Spleen (tissue), 11 donors: ENCODE results near the gene ZRSR2. TPM values are rescaled to one million over a fixed set of nuclear protein-coding genes. Genes with fewer than 3 reads are reported as not detected.

ENCODE experiments used
- DNase-seq: peaks from one replicate; pipeline ENCODE4 v3.0.0-alpha.2; 2020
- H3K27ac ChIP-seq, 8 donors: fragments of 200-600 bp; sonication (generic) in 7 of 8; 1 replicate in 4 of 8; 2 replicates in 4 of 8; pipeline versions ENCODE4 v1.5.0 to v1.8.0; 2016 to 2021; ENCODE audit warnings: inconsistent platforms in 4 of 8, mild to moderate bottlenecking in 4 of 8, moderate library complexity in 1 of 8
- H3K27me3 ChIP-seq, 7 donors: fragments of 200-600 bp; sonication (generic) in 6 of 7; replicated peaks in 1 of 7; 1 replicate in 4 of 7; 2 replicates in 3 of 7; pipeline versions ENCODE4 v1.5.0 to v1.8.0; 2016 to 2021; ENCODE audit warnings: inconsistent platforms in 3 of 7, mild to moderate bottlenecking in 1 of 7
- H3K36me3 ChIP-seq, 6 donors: fragments of 200-600 bp; sonication (generic) in 5 of 6; 1 replicate in 4 of 6; 2 replicates in 2 of 6; pipeline versions ENCODE4 v1.5.0 to v1.8.0; 2016 to 2021; ENCODE audit warnings: inconsistent platforms in 2 of 6
- H3K4me1 ChIP-seq, 6 donors: fragments of 200-600 bp; sonication (generic) in 5 of 6; 1 replicate in 3 of 6; 2 replicates in 3 of 6; pipeline versions ENCODE4 v1.5.0 to v1.8.0; 2016 to 2021; ENCODE audit warnings: inconsistent platforms in 3 of 6
- H3K4me3 ChIP-seq, 8 donors: fragments of 200-600 bp; sonication (generic) in 7 of 8; 1 replicate in 4 of 8; 2 replicates in 4 of 8; pipeline versions ENCODE4 v1.5.0 to v1.8.0; 2016 to 2021; ENCODE audit warnings: inconsistent platforms in 4 of 8, mild to moderate bottlenecking in 4 of 8, moderate library complexity in 2 of 8
- H3K9me3 ChIP-seq, 8 donors: fragments of 200-600 bp; sonication (generic) in 7 of 8; 1 replicate in 4 of 8; 2 replicates in 4 of 8; pipeline versions ENCODE4 v1.5.0 to v1.8.0; 2016 to 2021; ENCODE audit warnings: inconsistent platforms in 4 of 8
- POLR2A ChIP-seq, 3 donors: fragments of 450-650 bp; IDR thresholded peaks; one replicate each; pipeline ENCODE4 v1.5.1; 2017; ENCODE audit warnings: antibody characterized with exemption in 3 of 3, mild to moderate bottlenecking in 1 of 3
- POLR2AphosphoS5 ChIP-seq, 3 donors: sonication (generic); formaldehyde crosslinking; IDR thresholded peaks; one replicate each; pipeline ENCODE4 v1.5.1; 2017; ENCODE audit warnings: antibody characterized with exemption in 3 of 3
- WGBS, 5 donors: extraction: QIAGEN DNeasy Blood & Tissue Kit in 3 of 5; methylation state at CpG; one replicate each; pipeline versions ENCODE4 v1.1.5 to v1.1.7; 2013 to 2018; 5-methylcytosine and 5-hydroxymethylcytosine counted together
- intact Hi-C: fragments of 100-400 bp; cut with DNase I; formaldehyde crosslinking; loops from one replicate; pipeline ENCODE4 v1.15.0; 2023; ENCODE audit warnings: low total_unique reads
- polyA plus RNA-seq, 3 donors: library from polyadenylated mRNA; stranded (reverse); fragments of 200-250 nt; gene quantifications; one replicate each; pipeline ENCODE4 v1.2.1, GENCODE V29; 2013
- total RNA-seq, 7 donors: library from RNA; depleted of rRNA in 3 of 7; stranded (reverse); fragments of >200 nt in 3 of 7; fragmentation: NEBNext Ultra II Directional in 4 of 7; extraction: Animal tissue kit (Norgen Biotek cat#: 25700) in 4 of 7; gene quantifications; one replicate each; pipeline versions ENCODE4 v1.1.0 to v1.2.1, GENCODE V29; 2016 to 2021
- TF ChIP-seq, protein P1 (sequence below), 11 experiments: fragments of 200-600 bp in 7 of 11; fragments of 450-650 bp in 4 of 11; sonication (generic) in 4 of 11; IDR thresholded peaks in 8 of 11; conservative IDR thresholded peaks in 3 of 11; 1 replicate in 7 of 11; 2 replicates in 4 of 11; pipeline versions ENCODE4 v1.4.0 to v1.8.0; 2016 to 2021; ENCODE audit warnings: antibody characterized with exemption in 11 of 11, inconsistent platforms in 4 of 11, mild to moderate bottlenecking in 1 of 11
- donor health status: healthy with polysubstance abuse.
- donor health status: DM: no; HTN: no; CAD: no; lungs with moderate emphysema.
- donor health status: DM: no; HTN: no; CAD: no.
- donor health status: Bipolar disorder and iron deficiency.
- donor health status: healthy.
- donor health status: DM: no; HTN: no; CAD: no.
- donor health status: DM: yes; HTN: yes; CAD: no.

The ZRSR2 gene
- total and polyA plus RNA-seq, 10 donors: 8.3 to 65.1 (median 19.7) TPM

GRCh38 chrX:15747626-15748173, 42.6 kb upstream of the ZRSR2 start:
- H3K36me3 ChIP-seq: peaks cover 0 to 10% (median 0%) of the 10 kb centered on the region in 6 donors
- H3K27ac ChIP-seq: no peak overlapping the region
- no peak overlapping the region for H3K4me3 ChIP-seq
- TF ChIP-seq, protein P1, sequence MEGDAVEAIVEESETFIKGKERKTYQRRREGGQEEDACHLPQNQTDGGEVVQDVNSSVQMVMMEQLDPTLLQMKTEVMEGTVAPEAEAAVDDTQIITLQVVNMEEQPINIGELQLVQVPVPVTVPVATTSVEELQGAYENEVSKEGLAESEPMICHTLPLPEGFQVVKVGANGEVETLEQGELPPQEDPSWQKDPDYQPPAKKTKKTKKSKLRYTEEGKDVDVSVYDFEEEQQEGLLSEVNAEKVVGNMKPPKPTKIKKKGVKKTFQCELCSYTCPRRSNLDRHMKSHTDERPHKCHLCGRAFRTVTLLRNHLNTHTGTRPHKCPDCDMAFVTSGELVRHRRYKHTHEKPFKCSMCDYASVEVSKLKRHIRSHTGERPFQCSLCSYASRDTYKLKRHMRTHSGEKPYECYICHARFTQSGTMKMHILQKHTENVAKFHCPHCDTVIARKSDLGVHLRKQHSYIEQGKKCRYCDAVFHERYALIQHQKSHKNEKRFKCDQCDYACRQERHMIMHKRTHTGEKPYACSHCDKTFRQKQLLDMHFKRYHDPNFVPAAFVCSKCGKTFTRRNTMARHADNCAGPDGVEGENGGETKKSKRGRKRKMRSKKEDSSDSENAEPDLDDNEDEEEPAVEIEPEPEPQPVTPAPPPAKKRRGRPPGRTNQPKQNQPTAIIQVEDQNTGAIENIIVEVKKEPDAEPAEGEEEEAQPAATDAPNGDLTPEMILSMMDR (IDR thresholded peaks at IDR 0.05 in 8 of 11, conservative IDR thresholded peaks at IDR 0.05 in 3 of 11): no peak
- TF ChIP-seq POLR2A (IDR thresholded peaks at IDR 0.05): no peak
- TF ChIP-seq POLR2AphosphoS5 (IDR thresholded peaks at IDR 0.05): no peak
- no peaks in the 10 kb centered on the region for H3K9me3 ChIP-seq
- 89 to 95% (median 92%) methylated on average over 11 to 13 of the region's 13 CpGs for WGBS, 5 donors
- DNase-seq: no peak
- intact Hi-C loops: no loop called here
- peaks cover 11 to 37% (median 25%) of the 10 kb centered on the region in 6 donors for H3K4me1 ChIP-seq
- H3K27me3 ChIP-seq: no peaks in the 10 kb centered on the region

GRCh38 chrX:15748841-15749240, 41.4 kb upstream of the ZRSR2 start:
- peaks cover 11 to 37% (median 25%) of the 10 kb centered on the region in 6 donors for H3K4me1 ChIP-seq

DNA sequence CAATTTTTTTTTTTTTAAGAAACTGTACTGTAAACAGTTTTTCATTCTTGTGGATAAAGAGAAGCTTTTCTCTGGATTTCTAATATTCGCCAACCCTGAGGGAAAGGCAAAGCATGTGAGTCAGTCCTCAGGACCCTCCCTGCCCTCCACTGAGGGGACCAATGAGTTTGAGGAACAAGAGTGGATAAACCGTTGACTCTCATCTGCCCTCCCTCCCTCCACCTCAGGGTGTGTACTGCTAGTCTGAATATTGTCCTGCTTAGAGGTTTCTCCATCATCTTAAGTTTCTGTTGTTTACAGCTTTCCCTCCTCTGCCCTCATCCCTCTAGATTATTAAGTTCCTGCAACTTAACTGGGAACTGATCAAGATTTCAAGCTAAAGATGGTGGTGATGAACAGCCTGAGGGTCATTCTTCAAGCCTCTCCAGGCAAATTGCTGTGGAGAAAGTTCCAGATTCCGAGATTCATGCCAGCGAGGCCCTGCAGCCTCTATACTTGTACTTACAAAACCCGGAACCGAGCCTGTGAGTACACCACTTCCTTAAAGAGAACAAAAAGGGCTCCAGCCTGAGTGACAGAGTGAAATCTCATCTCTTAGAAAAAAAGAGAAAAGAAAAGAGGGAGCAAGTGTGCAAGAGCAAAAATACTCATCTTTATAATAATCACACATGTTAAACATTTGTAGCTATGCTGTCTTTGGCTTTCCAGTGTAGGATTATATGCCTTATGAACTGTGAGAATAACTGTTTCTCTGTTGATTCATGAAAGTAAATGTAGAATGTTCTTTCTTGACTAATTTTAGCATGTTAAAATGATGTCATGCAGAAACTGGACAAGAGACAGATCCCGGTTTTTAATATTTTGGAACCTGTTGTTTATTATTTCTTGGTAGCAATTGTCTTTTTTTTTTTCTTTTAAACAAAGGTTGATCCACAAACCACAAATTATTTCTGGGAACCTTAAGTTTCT, 40.4 kb upstream of the ZRSR2 start:
- intact Hi-C loops: loop anchor here (10.0 kb wide), 1 partner anchor 65 kb away; no protein-coding TSS in a partner anchor
- 19 to 42% (median 21%) methylated on average over 7 of the region's 7 CpGs for WGBS, 5 donors

More at GRCh38 chrX:15748841-15749240, 41.4 kb upstream of the ZRSR2 start:
- H3K27ac ChIP-seq: peak overlapping the region in 5 of 8 donors; percentile 78 to 88 (median 83)
- no peak overlapping the region for H3K4me3 ChIP-seq
- TF ChIP-seq POLR2AphosphoS5 (IDR thresholded peaks at IDR 0.05) (no peak), POLR2A (IDR thresholded peaks at IDR 0.05) (no peak)
- TF ChIP-seq, protein P1 (IDR thresholded peaks at IDR 0.05 in 8 of 11, conservative IDR thresholded peaks at IDR 0.05 in 3 of 11): no peak
- H3K9me3 ChIP-seq: no peaks in the 10 kb centered on the region
- WGBS, 5 donors: 75 to 89% (median 81%) methylated on average over 3 of the region's 3 CpGs
- DNase-seq: no peak
- H3K27me3 ChIP-seq: no peaks in the 10 kb centered on the region
- intact Hi-C loops: no loop called here
- peaks cover 0 to 7% (median 0%) of the 10 kb centered on the region in 6 donors for H3K36me3 ChIP-seq

GRCh38 chrX:15750611-15751154, 39.6 kb upstream of the ZRSR2 start:
- TF ChIP-seq, protein P1 (IDR thresholded peaks at IDR 0.05 in 8 of 11, conservative IDR thresholded peaks at IDR 0.05 in 3 of 11): no peak
- TF ChIP-seq POLR2AphosphoS5 (IDR thresholded peaks at IDR 0.05) (peak in 1 of 3 donors; percentile 24), POLR2A (IDR thresholded peaks at IDR 0.05) (no peak)
- intact Hi-C loops: loop anchor here (10.0 kb wide), 1 partner anchor 66 kb away; no protein-coding TSS in a partner anchor
- Histone ChIP-seq H3K27ac (peak overlapping the region; percentile 55 to 88 (median 82)), H3K36me3 (peaks cover 0 to 7% (median 0%) of the 10 kb centered on the region in 6 donors), H3K4me3 (peak overlapping the region in 1 of 8 donors; percentile 36), H3K9me3 (no peaks in the 10 kb centered on the region), H3K4me1 (peaks cover 11 to 37% (median 25%) of the 10 kb centered on the region in 6 donors), H3K27me3 (no peaks in the 10 kb centered on the region)
- 25 to 55% (median 39%) methylated on average over 5 of the region's 5 CpGs for WGBS, 5 donors
- DNase-seq: no peak

More for the DNA sequence above, 40.4 kb upstream of the ZRSR2 start:
- Histone ChIP-seq H3K4me3 (peak overlapping the region in 1 of 8 donors; percentile 36), H3K4me1 (peaks cover 11 to 37% (median 25%) of the 10 kb centered on the region in 6 donors), H3K36me3 (peaks cover 0 to 7% (median 0%) of the 10 kb centered on the region in 6 donors), H3K27me3 (no peaks in the 10 kb centered on the region), H3K9me3 (no peaks in the 10 kb centered on the region), H3K27ac (peak overlapping the region; percentile 55 to 88 (median 82))
- DNase-seq: no peak
- TF ChIP-seq POLR2AphosphoS5 (IDR thresholded peaks at IDR 0.05) (peak in 1 of 3 donors; percentile 25), POLR2A (IDR thresholded peaks at IDR 0.05) (no peak)
